GOT3 (cell line): Measurements from ENCODE around the gene PKD2L1.
A peak's percentile ranks its signal among the peaks of the same experiment; 100 is the strongest.
"Not testable (repeated sequence)": the region's sequence is repeated elsewhere in the genome, so short reads cannot be mapped to it uniquely, and the experiment has no call there.

Experiments
- DNase-seq: peaks from one replicate; lab custom pipeline; 2025; ENCODE audit warnings: mixed read lengths; lab: John Stamatoyannopoulos, UW

Gene PKD2L1

DNA sequence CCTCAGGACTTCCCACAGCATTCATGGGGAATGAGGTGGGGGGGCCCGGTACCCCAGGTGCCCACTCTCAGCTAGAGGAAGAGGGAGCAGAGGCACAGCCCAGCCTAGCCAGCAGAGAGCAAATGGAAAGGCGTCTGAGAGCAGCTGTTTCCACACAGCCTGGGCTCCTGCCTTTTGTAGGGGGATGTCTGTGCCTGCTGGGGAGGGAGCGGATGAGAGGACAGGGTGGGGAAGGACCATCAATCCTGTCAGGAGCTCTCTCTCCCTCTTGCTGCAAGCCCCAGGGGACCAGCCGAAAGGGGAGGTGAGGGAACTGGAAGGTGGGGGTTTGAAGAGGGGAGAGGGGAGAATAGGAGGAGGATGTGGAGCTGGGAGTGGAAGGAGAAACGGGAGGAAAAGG, at the start of gene PKD2L1:
PKD2L1 (minus strand) TSS at position 150 of the 400 bp plus-strand sequence; CDS start at position 25, 125 bp downstream.
- no peak for DNase-seq

DNA sequence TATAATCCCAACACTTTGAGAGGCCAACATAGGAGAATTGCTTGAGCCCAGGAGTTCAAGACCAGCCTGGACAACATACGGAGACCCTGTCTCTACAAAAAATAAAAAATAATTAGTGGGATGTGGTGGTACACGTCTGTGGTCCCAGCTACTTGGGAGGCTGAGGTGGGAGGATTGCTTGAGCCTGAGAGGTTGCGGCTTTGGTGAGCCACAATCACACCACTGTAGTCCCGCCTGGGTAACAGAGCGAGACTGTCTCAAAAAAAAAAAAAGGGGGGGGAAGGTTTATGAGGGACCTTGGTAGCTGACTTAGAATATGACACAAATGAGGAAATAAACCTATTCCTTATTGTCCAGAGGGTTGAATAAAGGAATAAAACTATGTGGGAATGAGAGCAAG, 47.8 kb upstream of the PKD2L1 start:
- no peak for DNase-seq

DNA sequence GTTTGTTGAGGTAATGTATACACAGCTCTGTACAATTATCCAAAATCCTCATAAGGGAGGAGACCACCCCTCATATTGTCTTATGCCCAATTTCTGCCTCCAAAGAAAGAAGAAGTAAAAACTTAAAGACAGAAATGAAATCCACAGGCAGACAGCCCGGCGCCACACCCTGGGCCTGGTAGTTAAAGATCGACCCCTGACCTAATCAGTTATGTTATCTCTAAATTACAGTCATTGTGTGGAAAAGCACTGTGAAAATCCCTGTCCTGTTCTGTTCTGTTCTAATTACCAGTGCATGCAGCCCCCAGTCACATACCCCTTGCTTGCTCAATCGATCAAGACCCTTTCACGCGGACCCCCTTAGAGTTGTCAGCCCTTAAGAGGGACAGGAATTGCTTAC, 46.6 kb upstream of the PKD2L1 start:
- not testable (repeated sequence) for DNase-seq

DNA sequence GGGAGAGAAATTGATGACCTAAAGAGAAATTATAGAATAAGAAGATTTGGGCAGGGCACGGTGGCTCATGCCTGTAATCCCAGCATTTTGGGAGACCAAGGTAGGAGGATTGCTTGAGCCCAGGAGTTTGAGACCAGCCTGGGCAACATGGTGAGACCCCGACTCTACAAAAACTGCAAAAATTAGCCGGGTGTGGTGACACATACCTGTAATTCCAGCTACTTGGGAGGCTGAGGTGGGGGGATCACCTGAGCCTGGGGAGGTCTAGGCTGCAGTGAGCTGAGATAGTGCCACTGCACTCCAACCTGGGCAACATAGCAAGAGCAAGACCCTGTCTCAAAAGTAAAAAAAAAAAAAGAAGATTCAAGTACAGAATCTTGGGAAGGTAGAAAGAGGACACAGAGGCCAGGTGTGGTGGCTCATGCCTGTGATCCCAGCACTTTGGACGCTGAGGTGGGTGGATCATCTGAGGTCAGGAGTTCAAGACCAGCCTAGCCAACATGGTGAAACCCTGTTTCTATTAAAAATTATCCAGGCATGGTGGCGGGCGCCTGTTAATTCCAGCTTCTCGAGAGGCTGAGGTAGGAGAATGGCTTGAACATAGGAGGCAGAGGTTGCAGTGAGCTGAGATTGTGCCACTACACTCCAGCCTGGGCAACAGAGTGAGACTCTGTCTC, 44.8 kb upstream of the PKD2L1 start:
- DNase-seq: not testable (repeated sequence)

DNA sequence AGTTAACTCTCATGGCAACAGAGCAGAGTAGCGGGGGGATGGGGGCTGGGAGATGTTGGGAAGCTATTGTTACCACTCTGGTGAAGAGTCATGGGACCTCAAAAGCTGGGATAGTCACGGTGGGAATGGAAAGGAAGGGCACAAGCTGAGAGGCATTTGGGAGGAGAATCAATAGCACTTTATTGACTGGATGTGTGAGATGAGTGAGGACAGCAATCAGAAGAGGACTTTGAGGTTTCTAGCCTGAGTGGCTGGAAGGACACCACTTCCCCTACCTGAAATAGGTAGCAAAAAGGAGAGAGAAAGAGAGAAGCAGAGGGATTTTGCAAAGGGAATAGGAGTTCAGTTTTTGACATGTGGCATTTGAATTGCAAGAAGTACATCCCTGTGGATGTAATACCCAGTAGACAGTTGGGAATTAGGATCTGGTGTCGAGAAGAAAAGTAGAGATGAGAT, 44.2 kb upstream of the PKD2L1 start:
- no peak for DNase-seq

DNA sequence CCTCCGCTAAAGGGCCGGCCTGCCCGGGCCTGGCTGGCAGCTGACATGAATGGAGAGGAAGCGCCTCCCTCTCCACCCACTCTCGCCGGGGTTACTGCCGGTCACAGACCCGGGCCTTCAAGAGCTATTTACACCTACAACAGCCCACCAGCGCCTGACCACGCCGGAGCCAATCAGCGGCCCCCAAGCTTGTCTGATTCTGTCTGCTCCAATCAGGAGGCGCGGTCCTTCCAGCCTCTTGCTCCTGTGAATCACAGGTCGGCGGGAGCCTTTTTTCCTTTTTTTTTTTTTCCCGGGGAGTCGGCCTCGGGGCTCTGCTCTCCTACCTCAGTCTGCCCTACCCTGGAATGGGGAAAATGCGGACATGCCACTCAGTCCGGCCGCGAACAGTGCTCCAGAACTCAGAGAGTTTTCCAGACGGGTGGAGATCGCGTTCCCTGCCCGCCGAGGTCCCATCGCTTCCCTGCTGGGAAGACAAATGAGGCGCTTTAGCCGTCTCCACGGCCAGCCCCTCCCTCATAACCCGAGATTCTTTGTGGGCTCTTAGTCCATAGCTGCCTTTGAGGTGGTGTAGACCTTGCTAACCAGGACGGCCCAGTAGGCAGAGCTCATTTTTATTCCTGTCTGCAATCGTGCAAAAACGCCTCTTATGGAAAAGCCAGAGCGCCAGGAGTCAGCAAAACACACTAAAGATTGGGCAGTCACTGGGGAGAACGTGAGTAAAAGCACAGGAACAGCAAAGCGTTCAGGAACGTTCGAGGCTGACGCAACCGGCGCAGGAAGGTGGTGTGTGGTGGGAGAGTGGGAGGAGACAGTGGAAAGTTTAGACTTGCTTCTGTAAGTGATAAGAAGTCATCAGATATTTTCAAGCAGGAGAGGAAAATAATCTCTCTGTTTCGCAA, 43.5 kb upstream of the PKD2L1 start:
- peak; percentile 79 for DNase-seq

DNA sequence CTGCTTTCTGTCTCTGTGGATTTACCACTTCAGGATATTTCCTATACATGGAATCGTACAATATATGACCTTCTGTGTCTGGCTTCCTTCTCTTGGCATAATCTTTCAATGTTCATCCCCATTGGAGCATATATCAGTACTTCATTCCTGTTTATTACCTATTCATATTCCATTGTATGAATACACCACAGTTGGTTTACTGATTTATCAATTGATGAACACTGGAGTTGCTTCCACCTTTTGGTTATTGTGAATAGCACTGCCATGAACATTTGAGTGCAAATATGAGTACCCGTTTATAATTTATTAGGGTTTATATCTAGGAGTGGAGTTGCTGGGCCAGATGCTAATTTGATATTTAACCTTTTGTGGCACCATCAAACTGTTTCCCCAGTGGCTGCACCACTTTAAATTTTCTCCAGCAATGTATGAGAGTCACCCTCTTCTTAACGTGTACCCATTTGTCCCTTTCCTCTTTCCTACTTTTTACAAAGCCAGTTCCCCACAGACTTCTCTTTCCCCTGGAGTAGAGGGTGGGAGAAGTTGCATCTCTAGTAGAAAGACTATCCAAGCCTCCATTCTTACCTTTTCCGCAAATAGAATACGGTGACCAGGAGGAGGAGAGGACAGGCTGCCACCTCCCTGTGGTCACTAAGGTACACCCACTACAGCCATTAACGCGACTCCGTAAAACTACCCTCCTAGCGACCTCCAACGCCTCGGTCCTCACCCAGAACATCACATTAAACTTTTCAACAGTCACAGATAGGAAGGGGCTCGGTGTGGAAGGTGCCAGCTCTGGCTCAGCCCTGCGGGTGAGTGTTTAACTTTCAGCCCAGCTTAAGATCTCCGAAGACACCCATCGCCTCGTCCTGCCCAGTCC, 42.6 kb upstream of the PKD2L1 start:
- DNase-seq: no peak

DNA sequence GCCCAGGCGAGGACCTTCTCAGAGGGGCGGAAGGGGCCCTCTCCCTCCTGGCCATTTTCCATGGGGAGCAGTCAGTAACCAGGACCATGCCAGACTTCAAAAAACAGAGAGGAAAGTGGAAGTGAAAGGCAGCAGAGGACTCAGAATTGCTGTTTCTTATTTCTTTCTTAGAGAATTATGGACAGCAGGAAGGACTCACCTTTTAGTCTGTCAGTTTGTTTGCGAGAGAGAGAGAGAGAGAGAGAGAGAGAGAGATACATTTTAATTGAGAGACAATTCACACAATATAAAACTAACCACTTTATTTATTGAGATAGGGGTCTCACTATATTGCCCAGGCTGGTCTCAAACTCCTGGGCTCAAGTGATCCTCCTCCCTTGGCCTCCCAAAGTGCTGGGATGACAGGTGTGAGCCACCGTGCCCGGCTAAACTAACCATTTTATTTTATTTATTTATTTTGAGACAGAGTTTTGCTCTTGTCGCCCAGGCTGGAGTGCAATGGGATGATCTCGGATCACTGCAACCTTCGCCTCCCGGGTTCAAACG, 41.5 kb upstream of the PKD2L1 start:
- no peak for DNase-seq

DNA sequence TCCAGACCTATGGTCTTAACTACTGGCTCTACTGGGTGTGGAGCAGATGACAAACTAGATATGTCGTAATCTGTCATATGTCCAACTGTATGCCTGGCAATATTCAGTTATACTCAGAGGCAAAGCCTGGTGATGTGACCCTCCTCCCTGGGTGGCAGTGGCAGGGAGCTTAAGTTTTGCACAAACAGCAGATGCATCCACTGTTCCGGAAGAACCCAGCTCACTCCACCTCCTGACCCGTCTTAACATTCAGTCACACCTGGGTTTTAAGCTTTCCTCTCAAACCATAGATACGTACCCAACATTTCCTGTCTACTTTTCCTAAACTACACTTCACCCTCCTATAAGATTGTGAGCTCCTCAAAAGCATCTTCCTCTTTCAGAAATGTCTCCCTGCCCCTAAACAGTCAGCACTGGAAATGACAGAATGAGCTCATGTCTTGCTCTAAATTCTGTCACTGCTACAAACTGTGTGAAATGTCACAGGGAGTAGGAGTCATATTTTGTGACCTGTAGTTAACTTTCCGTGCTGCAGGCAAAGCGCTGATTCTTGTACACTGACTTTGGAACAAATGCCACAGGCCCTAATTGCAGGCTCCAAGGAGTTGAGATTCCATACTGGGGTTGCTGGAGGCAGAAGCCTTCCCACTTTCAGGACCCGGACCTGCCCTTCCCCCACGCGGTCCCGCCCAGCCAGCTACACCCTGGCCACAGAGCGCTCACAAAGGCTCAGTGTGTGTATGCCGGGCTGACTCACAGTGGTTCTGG, 40.9 kb upstream of the PKD2L1 start:
- DNase-seq: peak; percentile 43

DNA sequence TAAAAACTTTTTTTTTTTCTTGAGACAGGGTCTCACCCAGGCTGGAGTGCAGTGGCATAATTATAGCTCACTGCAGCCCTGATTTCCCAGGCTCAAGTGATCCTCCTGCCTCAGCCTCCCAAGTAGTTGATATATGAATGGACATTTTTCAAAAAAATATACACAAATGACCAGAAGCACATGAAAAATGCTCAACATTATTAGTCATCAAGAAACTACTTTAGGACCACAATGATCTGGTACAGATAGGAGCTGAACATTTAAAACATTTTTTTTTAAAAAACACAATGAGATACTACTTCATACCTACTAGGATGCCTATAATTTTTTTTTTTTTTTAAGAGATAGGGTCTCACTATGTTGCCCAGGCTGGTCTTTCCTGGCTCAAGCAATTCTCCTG, 38.7 kb upstream of the PKD2L1 start:
- no peak for DNase-seq

DNA sequence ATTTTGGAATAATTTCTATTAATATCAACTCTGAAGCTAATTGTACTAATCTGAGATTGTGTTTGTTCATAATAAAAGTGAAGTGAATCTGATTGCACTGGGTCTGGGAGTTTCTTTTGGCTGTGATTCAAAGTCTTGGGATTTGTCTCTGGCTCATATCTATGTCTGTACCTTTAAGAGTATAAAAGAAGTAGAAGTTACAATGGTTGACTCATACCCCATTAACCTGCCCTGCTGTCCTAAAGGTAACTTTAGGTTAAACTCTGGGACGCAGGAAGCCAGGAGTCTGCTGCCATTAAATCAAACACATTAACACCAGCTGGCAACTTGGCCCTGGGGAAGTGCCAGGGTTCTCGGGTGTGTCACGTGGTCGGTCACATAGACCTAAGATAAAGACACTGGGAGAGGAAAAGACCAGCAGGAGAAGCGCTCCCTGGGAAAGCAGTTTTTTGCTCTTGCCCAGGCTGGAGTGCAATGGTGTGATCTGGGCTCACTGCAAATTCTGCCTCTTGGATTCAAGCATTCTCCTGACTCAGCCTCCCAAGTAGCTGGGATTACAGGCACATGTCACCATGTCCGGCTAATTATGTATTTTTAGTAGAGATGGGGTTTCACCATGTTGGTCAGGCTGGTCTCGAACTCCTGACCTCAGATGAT, 34.8 kb upstream of the PKD2L1 start:
- no peak for DNase-seq

DNA sequence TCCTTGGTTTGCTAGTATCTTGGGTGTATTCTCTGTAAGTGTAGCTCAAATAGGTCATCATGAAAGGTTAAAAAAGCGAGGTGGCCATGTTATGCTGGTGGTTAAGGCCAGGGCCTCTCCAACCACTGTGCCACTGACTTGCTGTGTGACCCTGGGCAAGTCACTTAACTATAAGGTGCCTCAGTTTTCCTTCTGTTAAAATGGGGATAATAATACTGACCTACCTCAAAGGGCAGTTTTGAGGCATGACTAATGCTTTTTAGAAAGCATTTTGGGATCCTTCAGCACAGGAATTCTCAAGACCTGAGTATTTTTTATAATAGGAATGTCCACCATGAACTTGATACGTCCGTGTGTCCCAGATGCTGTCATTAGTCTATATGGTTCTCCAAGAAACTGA, 34.1 kb upstream of the PKD2L1 start:
- no peak for DNase-seq

DNA sequence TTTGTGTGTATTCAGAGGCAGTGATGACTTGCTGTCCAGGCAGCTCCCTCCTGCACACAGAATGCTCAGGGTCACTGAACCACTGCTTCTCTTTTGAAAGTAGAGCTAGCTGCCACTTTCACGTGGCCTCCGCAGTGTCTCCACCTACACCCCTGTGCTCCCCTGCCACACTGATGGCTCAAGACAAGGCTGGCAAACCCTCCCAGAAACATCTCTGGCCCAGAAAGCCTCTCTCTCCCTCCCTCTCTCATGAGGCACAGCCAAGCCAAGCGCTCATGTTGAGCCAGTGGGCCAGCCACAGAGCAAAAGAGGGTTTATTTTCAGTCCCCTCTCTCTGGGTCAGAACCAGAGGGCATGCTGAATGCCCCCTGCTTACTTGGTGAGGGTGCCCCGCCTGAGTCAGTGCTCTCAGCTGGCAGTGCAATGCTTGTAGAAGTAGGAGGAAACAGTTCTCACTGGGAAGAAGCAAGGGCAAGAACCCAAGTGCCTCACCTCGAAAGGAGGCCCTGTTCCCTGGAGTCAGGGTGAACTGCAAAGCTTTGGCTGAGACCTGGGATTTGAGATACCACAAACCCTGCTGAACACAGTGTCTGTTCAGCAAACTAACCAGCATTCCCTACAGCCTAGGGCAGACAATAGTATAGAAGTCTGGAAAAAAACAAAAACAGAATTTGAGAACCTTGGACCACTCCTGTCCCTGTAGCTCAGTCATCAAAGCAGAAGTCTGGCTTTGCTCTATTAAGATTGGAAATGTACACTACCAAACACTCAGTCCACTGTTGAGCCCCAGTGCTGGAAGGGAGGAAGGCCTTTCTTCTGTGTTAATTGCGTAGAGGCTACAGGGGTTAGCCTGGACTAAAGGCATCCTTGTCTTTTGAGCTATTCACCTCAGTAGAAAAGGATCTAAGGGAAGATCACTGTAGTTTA, 32.8 kb upstream of the PKD2L1 start:
- no peak for DNase-seq

DNA sequence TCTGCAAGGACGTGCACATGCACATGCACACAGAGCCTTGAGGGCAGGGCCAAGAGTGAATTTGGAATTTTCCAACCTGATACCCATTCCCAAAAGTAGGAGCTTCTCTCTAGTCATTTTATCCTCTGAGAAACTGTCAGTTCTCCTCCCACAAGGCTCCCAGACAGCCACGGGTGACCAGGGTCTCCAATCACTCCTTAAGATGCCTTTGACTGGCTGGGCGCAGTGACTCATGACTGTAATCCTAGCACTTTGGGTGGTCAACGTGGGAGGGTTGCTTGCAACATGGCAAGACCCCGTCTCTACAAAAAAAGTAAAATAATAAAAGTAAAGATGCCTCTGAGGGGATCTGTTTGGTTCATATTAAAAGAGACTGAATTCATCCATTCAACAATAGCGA, 30.2 kb upstream of the PKD2L1 start:
- DNase-seq: no peak

DNA sequence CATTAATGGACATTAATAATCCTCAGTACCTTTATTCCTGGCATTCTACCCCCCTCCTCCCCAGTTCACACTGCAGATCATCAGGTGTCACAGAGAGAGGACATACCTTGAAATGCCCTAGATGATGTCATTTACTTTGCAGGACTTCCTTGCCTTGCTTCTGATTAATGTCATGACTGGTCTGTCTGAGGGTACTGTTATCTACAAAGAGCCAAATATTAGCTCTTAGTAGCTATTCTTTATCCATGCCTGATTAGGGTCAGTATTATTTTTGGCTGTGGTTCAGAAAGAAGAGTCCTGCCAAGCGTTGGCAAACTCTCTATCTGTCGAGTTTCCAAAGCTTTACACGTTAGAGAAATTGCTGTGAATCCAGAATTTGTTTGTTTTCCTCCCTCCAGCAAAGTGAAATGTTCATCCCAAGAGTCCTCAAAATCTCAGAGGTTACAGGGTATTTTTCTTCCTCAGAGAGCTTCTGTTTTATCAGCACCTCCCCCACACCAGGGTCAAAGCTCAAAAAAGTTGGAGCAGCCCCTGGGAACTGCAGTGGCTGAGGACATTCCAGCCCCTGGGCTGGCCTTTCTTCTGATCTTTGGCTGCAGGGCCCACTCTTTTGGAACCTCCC, 29.6 kb upstream of the PKD2L1 start:
- no peak for DNase-seq

DNA sequence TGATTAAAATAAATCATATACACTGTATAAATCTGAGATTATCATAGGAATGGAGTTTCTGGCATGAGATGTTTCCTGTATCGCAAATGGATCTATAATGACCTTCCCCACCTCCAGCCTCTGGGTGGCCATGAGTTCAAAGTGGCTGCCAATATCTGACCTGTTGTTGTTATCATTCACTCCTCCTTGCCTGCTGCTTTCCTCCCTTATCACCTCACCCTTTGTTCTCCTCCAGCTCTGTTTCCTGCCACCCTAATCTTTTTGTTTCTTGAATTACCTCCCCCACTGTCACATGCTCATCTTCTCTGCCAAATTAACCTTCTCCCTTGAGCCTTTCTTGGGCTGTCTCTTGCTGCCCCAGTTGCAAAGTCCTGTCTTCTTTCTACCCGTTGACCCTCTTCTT, 29.0 kb upstream of the PKD2L1 start:
- no peak for DNase-seq

DNA sequence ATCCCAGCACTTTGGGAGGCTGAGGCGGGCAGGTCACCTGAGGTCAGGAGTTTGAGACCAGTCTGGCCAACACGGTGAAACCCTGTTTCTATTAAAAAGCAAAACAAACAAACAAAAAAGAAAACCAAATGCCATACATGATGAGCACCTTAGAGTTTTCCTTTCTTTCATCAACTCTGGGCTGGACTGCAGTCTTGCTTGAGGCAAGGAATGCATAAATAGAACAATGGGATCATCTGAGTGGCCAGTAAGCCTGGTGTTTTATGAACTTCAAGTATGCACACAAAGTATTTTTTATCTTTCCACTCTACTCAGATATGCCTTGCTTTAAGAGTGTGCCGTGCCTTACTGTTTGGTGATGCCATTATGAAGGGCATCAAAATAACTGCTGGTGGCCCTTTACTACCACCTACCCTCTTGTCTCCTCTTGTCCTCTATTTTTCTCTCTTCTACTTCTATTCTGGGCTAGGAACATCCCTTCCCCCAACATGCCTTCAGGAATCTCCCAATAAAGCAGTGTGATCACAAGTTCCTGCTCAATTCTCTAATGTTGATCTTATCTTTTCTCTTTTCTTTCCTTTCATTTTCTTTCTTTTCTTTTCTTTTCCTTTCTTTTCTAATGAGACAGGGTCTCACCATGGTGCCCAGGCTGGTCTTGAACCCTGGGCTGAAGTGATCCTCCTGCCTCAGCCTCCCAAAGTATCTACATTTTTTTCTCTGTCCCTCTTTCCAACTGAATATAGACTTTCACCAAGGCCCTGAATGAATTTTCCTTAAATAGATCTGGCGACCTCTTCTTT, 27.2 kb upstream of the PKD2L1 start:
- no peak for DNase-seq
